ENCODE results near the gene VSTM2B.
"Not testable (repeated sequence)": the region's sequence is repeated elsewhere in the genome, so short reads cannot be mapped to it uniquely, and the experiment has no call there.

The VSTM2B gene

GRCh38 chr19:29531458-29532025 is 5.7 kb downstream of the VSTM2B start:
- DNase-seq (ENCODE audit: low spot score): no peak

- DNase-seq (ENCODE audit: low spot score): no peak
Observed at GRCh38 chr19:29532097-29532496, 6.3 kb downstream of the VSTM2B start.

- DNase-seq (ENCODE audit: low spot score): no peak
Observed at GRCh38 chr19:29532956-29533355, 7.2 kb downstream of the VSTM2B start.

- DNase-seq (ENCODE audit: low spot score): no peak
Observed at GRCh38 chr19:29533578-29534544, 8.1 kb downstream of the VSTM2B start.

GRCh38 chr19:29535214-29535831 is 9.5 kb downstream of the VSTM2B start:
- no peak for DNase-seq (ENCODE audit: low spot score)

- no peak for DNase-seq (ENCODE audit: low spot score)
Observed at GRCh38 chr19:29535984-29536508, 10.3 kb downstream of the VSTM2B start.

- DNase-seq (ENCODE audit: low spot score): no peak
Observed at GRCh38 chr19:29537181-29537580, 11.4 kb downstream of the VSTM2B start.

GRCh38 chr19:29537601-29538000 is 11.8 kb downstream of the VSTM2B start:
- no peak for DNase-seq (ENCODE audit: low spot score)

- DNase-seq (ENCODE audit: low spot score): no peak
Observed at GRCh38 chr19:29538146-29538545, 12.4 kb downstream of the VSTM2B start.

GRCh38 chr19:29538651-29539050 is 12.9 kb downstream of the VSTM2B start:
- no peak for DNase-seq (ENCODE audit: low spot score)

GRCh38 chr19:29539131-29539530 is 13.3 kb downstream of the VSTM2B start:
- no peak for DNase-seq (ENCODE audit: low spot score)

- no peak for DNase-seq (ENCODE audit: low spot score)
Observed at GRCh38 chr19:29539670-29540069, 13.9 kb downstream of the VSTM2B start.

GRCh38 chr19:29540114-29540513 is 14.3 kb downstream of the VSTM2B start:
- no peak for DNase-seq (ENCODE audit: low spot score)

- DNase-seq (ENCODE audit: low spot score): no peak
Observed at GRCh38 chr19:29541473-29542253, 15.9 kb downstream of the VSTM2B start.

- DNase-seq (ENCODE audit: low spot score): no peak
Observed at GRCh38 chr19:29542327-29542726, 16.5 kb downstream of the VSTM2B start.

- no peak for DNase-seq (ENCODE audit: low spot score)
Observed at GRCh38 chr19:29542776-29543175, 17.0 kb downstream of the VSTM2B start.

- no peak for DNase-seq (ENCODE audit: low spot score)
Observed at GRCh38 chr19:29543381-29543780, 17.6 kb downstream of the VSTM2B start.

GRCh38 chr19:29544656-29545360 is 19.0 kb downstream of the VSTM2B start:
- DNase-seq (ENCODE audit: low spot score): no peak

- not testable (repeated sequence) for DNase-seq (ENCODE audit: low spot score)
Observed at GRCh38 chr19:29545447-29545846, 19.7 kb downstream of the VSTM2B start.

GRCh38 chr19:29545866-29546582 is 20.2 kb downstream of the VSTM2B start:
- no peak for DNase-seq (ENCODE audit: low spot score)
